GM10847 (cell line): ENCODE results near the gene UGGT1.

ENCODE experiments used
- POLR2A ChIP-seq: IDR thresholded peaks from 2 replicates; pipeline ENCODE4 v1.6.1; 2011; ENCODE audit not compliant: insufficient read length; ENCODE audit errors: extremely low read depth

Gene UGGT1

DNA sequence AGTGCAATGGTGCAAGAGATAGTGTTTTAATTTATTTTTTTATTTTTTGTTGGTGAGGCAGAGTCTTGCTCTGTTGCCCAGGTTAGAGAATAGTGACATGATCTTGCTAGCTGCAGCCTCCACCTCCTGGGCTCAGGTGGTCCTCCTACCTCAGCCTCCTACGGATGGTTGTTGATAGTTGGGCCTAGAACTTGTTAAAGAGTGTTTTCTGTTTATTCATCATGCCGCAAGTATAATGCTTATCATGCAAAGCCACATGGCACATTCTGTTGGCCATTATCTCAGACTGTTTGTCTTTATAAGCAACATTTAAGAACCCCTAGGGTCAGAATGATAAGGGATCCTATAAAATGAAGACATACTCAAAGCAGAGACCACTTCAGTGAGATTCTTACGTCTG is 1.7 kb downstream of the UGGT1 start:
- TF ChIP-seq POLR2A, result no peak

DNA sequence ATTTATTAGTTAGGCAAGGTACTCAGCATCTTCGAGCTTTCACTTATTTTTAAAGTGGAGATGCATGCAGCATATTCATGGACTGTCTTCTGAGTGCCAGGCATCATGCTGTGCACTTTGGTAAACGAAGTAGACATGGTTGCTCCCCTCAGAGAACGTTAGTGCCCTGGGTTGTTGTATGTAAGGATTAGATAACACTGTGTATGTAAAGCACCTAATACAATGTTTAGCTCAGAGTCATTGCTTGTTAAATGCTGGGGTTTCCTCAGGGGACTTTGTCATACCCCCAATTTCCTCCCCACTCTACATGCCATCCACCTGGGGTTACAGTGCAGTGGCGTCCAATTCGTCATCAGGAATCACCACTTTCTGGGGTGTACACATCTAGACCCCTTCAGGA is 2.8 kb downstream of the UGGT1 start:
- TF ChIP-seq POLR2A, result no peak

DNA sequence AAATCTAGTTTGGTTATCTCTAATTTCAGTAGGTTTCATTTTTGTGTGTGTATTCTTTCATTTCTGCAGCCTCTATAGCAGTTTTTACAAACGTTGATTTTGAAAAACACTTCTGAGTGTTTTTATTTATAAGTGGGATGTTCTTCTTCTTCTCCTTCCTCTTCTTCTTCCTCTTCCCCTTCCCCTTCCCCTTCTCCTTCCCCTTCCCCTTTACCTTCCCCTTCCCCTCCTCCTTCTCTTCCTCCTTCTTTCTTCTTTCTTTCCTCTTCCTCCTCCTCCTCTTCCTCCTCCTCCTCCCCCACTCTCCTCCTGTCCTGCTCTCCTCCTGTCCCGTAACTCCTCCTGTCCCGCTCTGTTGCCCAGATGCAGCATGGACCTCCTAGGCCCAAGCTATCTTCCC is 4.2 kb downstream of the UGGT1 start:
- TF ChIP-seq POLR2A, result no peak

DNA sequence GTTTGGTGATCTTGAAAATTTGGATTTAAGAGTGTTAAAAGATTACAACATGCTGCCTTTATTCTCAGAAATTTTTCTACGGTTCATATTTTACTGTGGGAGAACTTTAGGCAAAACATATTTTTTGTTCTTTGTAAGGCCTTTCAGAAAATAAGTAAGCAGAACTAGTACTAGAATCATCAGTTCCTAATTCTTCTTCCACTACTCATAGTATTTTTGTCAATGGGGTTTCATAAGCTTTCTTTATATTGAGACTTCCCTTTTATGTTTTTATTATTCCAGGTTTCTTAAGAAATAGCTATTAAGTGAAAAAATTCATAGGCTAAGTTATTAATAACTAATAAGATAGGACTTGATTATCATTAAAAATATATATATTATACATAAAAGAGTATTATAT is 12.4 kb downstream of the UGGT1 start:
- no peak for TF ChIP-seq POLR2A

DNA sequence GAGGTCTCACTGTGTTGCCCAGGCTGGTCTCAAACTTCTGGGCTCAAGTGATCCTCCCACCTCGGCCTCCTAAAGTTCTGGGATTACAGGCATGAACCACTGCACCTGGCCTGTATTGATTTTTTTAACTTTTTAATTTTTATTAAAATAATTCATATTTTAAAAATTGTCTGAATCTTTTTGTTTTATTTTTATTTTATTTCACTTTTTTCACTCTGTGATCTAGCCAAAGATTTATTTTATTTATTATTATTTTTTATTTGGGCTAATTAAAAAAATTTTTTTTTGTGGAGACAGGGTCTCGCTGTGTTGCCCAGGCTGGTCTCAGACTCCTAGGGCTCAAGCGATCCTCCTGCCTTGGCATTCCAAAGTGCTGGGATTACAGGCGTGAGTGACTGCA is 14.1 kb downstream of the UGGT1 start:
- no peak for TF ChIP-seq POLR2A

DNA sequence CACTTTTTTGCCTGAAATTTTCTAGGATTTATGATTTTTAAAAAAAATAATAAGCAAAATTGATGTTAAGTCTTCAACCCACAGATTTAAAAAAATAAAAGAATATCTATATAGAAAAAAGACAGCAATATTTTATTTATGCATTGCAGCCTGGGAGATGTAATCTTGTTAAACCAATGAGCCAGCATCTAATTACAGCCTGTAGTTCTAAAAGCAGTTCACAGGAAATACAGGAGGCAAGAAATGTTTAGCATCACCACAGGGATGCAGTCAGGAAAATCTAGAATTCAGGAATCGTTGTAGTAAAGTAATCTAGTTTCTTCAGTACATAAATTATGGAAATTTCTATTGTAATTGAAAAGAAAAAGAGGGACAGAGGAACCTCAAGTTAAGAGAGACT is 17.2 kb downstream of the UGGT1 start:
- no peak for TF ChIP-seq POLR2A

DNA sequence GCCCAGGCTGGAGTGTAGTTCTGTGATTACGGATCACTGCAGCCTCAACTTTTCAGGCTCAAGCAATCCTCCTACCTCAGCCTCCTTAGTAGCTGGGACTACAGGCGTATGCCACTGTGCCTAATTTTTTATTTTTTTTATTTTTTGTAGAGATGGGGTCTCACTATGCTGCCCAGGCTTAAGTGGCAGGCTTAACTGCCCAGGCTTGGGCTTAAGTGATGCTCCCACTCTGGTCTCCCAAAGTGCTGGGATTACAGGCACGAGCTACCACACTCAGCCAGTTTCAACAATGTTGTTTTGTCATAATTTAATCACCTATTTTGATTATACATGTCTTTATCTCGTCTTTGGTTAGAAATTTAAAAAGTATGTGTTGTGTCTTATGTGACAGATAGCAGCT is 18.2 kb downstream of the UGGT1 start:
- TF ChIP-seq POLR2A, result no peak

DNA sequence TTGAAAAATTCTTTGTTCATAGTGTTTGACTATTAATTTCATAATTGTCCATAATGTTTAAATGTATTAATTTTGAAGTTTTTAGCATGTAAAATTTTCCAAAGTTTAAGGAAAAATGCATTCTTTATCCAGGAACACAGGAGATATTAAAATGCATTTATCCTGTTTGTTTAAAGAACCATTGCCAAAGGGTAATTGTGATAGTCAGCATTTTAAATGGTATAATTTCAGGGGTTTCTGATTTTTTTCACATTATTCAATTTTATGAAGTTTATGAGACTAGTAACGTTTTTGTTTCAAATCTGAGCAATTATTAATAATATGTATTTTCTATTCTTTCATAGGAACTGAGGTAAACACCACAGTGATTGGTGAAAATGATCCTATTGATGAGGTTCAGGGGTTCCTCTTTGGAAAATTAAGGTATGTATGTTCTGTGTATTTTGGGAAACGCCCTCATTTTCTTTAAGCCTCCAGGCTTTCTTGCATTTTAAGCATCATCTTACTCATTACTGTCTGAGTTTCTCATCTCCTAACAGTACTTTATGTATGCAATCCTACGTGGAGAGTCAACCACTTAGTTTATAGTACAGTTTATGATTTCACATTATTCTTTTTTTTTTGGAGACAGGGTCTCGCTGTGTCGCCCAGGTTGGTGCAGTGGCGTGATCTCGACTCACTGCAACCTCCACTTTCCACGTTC is 25.1 kb downstream of the UGGT1 start:
- no peak for TF ChIP-seq POLR2A

DNA sequence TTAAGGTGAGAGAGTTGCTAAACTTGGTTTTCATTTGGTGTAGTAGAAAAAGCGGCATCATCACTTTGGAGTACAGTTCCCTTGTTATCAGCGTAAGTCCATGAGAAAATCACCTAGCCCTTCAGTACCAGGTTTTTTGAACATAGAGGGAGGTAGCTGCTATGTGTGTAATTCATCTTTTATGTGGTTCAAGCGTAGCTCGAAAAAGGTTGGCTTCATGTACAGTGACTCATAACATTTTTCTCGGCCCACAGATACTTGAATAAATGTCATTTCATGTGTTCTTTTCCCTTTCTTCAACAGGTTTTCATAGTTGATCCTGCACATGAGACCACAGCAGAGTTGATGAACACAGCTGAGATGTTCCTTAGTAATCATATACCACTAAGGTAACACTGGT is 43.6 kb downstream of the UGGT1 start:
- TF ChIP-seq POLR2A, result no peak

DNA sequence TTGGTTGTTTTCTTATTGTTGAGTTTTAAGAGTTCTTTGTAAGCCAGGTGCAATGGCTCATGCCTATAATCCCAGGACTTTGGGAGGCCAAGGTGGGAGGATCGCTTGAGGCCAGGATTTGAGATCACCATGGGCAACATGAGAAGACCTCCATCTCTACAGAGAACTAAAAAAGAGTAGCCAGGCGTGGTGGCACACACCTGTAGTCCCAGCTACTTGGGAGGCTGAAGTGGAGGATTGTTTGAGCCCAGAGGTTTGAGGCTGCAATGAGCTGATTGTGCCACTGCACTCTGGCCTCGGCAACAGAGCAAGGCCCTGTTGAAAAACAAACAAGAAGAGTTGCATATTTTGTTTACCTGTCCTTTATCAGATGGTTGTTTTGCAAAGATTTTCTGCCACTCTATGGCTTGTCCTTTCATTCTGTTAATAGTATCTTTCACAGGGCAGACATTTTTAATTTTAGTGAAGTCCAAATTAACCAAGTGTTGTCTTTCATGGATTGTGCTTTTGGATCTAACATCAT is 46.2 kb downstream of the UGGT1 start:
- TF ChIP-seq POLR2A, result no peak

DNA sequence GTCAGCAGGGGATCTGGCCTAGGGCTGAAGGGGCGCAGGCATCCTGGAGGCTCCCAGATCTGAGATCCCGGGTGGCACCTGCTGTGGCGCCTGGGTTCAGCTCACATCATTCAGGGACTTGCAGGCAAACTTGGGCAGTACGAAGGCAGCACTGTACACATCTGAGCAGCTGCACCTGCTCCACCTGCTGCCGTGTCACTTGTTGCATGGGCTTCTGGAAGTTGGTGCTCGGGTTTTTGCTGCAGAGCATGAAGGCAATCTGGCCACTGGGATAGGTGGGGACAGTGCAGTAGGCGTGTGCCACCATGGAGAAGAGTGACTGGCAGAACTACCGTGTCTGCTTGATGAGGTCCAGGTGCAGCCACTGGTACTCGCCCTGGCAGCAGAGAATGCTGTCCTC is 48.6 kb downstream of the UGGT1 start:
- TF ChIP-seq POLR2A, result no peak

DNA sequence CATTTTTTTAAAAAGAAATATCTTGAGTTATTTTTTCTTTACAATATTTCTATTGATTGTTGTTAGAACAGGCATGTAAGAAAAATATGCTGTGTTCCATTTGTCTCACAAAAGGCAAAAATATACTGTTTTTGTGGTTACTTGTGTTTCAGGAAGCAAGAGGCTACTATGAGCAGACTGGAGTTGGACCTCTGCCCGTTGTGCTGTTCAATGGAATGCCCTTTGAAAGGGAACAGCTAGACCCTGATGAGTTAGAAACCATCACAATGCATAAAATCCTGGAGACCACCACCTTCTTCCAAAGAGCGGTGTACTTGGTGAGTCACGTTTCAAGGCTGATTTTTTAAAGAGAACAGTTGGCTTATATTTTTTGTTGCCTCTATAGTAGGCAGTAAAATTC is 54.7 kb downstream of the UGGT1 start:
- no peak for TF ChIP-seq POLR2A

DNA sequence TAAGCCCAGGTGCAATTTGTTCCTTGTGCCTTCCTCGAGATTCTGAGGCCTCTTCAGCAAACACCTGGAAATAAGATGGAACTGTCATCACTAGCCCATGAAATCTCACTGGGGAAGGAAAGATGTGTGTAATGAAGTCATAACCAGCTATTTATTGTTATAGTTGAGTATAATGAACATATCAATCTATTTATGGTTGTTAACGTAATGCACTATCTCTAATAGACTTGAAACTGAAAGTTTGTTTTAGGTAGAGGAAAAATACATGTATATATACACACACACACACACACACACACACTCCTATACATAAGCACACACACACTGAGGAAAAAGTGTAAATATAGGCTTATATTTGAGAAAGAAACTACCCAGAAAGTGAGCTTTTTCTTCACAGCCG is 62.8 kb downstream of the UGGT1 start:
- no peak for TF ChIP-seq POLR2A

DNA sequence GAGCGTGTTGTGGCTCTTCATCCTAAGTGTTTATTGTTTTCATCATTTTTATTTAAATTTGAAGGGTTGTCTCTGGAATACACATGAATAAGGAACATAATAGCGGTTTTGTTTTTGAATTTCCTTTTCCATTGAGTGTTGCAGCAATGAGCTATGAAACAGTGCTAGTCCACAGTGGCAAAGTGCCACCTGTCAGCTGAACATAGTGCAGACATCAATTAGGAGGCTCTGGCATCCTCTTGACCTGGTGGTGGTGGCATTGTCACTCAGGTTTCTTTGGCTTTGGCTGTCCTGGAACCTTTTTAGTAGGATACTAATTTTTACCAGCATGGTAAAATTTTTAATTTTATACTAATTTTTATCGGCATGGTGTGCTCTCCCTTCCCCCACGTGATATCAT is 63.2 kb downstream of the UGGT1 start:
- no peak for TF ChIP-seq POLR2A

DNA sequence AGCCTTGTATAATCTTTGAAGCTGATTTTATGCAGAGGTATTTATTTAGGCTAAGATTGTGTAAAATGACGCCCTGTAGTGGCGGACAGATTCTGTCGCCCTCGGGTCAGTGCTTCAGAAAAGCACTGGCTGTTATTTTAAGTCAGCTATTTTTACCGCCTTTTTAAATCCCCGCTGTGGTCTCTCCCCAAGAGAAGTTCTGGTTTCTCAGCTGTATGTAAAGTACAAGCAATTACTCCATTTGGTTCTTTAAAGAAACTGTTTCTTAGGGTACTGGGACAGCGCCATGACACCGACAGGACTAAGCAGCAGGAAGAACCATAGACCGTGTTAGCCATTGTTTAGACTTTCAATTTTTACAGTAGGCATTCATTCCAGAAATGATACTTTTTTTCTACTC is 65.0 kb downstream of the UGGT1 start:
- no peak for TF ChIP-seq POLR2A

DNA sequence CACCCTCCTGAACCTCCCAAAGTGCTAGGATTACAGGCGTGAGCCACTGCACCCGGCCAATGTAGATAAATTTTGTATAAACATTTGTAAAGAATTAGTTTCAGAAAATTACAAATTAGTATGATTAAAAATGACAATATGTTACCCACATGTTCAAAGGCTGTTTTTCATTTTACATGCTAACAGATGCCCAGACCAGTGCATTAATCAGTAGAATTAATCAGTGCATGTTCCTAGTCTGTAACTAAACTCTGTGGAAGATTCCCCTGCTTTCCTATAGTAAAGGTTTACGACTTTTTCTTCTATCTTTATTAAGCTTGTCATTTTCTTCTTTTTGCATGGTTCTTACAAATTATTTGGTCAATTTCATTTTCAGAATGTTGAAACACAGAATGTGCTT is 65.8 kb downstream of the UGGT1 start:
- TF ChIP-seq POLR2A, result no peak

DNA sequence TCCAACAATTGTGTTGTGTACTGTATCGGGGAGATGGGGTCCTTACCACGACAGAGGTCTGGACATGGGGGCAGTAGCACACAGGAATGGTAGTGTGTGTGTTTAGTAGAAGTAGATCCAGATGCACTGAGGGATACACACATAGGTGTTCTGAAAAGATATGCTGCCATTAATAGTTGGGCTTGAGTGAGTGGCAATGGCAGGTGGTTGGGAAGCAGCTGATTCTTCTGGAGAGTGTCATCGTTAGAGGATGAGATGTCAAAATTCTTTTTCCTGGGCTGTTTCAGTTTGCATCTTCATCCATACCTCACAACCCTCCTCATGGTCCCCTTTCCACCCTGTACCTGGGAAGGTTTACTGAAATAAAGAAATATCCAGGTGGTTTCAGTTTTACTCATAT is 66.6 kb downstream of the UGGT1 start:
- TF ChIP-seq POLR2A, result no peak
